Endodermal cell (in vitro differentiated cells): ENCODE results near the gene CDKL1. TPM values are rescaled to one million over a fixed set of nuclear protein-coding genes. Genes with fewer than 3 reads are reported as not detected.

Experiments used
- DNase-seq: peaks from one replicate; pipeline ENCODE4 v3.0.0-alpha.2; 2017
- H3K27ac ChIP-seq: 2 replicates; pipeline ENCODE4 v1.5.1; 2013; ENCODE audit warnings: mild to moderate bottlenecking, low read depth, low read length, moderate library complexity
- H3K27me3 ChIP-seq: 2 replicates; pipeline ENCODE4 v1.6.1; 2013; ENCODE audit warnings: mild to moderate bottlenecking, low read length, moderate library complexity; ENCODE audit not compliant: insufficient read depth, control insufficient read depth, poor library complexity, severe bottlenecking
- H3K36me3 ChIP-seq: 2 replicates; pipeline ENCODE4 v1.7.0; 2013; ENCODE audit warnings: mild to moderate bottlenecking, low read length, moderate library complexity; ENCODE audit not compliant: control insufficient read depth, insufficient read depth
- H3K4me1 ChIP-seq: one replicate; pipeline ENCODE4 v1.7.0; 2013; ENCODE audit warnings: low read length; ENCODE audit not compliant: control insufficient read depth, insufficient read depth
- H3K4me3 ChIP-seq: 2 replicates; pipeline ENCODE4 v1.5.1; 2013; ENCODE audit warnings: mild to moderate bottlenecking, low read length, moderate library complexity
- H3K9ac ChIP-seq: 2 replicates; pipeline ENCODE4 v1.6.1; 2013; ENCODE audit warnings: mild to moderate bottlenecking, low read length, moderate library complexity; ENCODE audit not compliant: poor library complexity, severe bottlenecking; ENCODE audit errors: extremely low read depth
- H3K9me3 ChIP-seq: 2 replicates; pipeline ENCODE4 v1.6.1; 2013; ENCODE audit warnings: mild to moderate bottlenecking, low read length, moderate library complexity; ENCODE audit not compliant: control insufficient read depth
- H3K27ac Mint-ChIP-seq: 2 replicates; pipeline ENCODE4 v1.8.0; 2020; ENCODE audit warnings: mixed read lengths
- H3K27me3 Mint-ChIP-seq: 2 replicates; pipeline ENCODE4 v1.8.0; 2021; ENCODE audit warnings: mild to moderate bottlenecking, mixed read lengths; ENCODE audit not compliant: insufficient read depth
- H3K36me3 Mint-ChIP-seq: 2 replicates; pipeline ENCODE4 v1.8.0; 2020; ENCODE audit warnings: low read depth, mixed read lengths
- H3K4me1 Mint-ChIP-seq: 2 replicates; pipeline ENCODE4 v1.8.0; 2020; ENCODE audit warnings: mixed read lengths
- H3K4me3 Mint-ChIP-seq: 2 replicates; pipeline ENCODE4 v1.8.0; 2020; ENCODE audit warnings: mild to moderate bottlenecking, moderate library complexity, mixed read lengths
- H3K9me3 Mint-ChIP-seq: 2 replicates; pipeline ENCODE4 v1.8.0; 2020; ENCODE audit warnings: mild to moderate bottlenecking, mixed read lengths
- WGBS, 2 experiments: methylation state at CpG; one replicate each; pipeline versions ENCODE4 v1.1.5 to v1.1.7; 2013; ENCODE audit warnings: missing lambda C conversion rate in 2 of 2, mixed read lengths in 1 of 2; ENCODE audit not compliant: insufficient coverage in 1 of 2, insufficient read length in 1 of 2; 5-methylcytosine and 5-hydroxymethylcytosine counted together
- total RNA-seq, 2 donors: library from RNA; stranded (reverse); fragmentation: NEBNext Ultra II Directional in 1 of 2; extraction: Animal tissue kit (Norgen Biotek cat#: 25700) in 1 of 2; gene quantifications; 2 replicates in 1 of 2; 3 replicates in 1 of 2; pipeline ENCODE4 v1.2.1, GENCODE V29; 2021
- TF ChIP-seq, protein P1 (sequence below): fragments of 200-600 bp; sonication (generic); conservative IDR thresholded peaks from 2 replicates; pipeline ENCODE4 v1.5.0; 2021; ENCODE audit warnings: antibody characterized with exemption, mild to moderate bottlenecking

Gene CDKL1
- total RNA-seq, 2 donors from 2014 or later, result 1.5 to 2.6 TPM

- Histone ChIP-seq H3K27me3 (no peaks in the 10 kb centered on the region), H3K9me3 (no peaks in the 10 kb centered on the region), H3K9ac (no peak overlapping the region), H3K27ac (no peak overlapping the region), H3K4me1 (no peaks in the 10 kb centered on the region), H3K4me3 (no peak overlapping the region), H3K36me3 (peaks cover 68% of the 10 kb centered on the region)
- H3K36me3 Mint-ChIP-seq, result peaks cover 44% of the 10 kb centered on the region
- DNase-seq, result no peak
- TF ChIP-seq, protein P1, sequence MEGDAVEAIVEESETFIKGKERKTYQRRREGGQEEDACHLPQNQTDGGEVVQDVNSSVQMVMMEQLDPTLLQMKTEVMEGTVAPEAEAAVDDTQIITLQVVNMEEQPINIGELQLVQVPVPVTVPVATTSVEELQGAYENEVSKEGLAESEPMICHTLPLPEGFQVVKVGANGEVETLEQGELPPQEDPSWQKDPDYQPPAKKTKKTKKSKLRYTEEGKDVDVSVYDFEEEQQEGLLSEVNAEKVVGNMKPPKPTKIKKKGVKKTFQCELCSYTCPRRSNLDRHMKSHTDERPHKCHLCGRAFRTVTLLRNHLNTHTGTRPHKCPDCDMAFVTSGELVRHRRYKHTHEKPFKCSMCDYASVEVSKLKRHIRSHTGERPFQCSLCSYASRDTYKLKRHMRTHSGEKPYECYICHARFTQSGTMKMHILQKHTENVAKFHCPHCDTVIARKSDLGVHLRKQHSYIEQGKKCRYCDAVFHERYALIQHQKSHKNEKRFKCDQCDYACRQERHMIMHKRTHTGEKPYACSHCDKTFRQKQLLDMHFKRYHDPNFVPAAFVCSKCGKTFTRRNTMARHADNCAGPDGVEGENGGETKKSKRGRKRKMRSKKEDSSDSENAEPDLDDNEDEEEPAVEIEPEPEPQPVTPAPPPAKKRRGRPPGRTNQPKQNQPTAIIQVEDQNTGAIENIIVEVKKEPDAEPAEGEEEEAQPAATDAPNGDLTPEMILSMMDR, result no peak
- no peaks in the 10 kb centered on the region for H3K4me1 Mint-ChIP-seq
- H3K4me3 Mint-ChIP-seq, result no peak overlapping the region
- H3K27me3 Mint-ChIP-seq, result no peaks in the 10 kb centered on the region
- peaks cover 2% of the 10 kb centered on the region for H3K9me3 Mint-ChIP-seq
- WGBS, 2 experiments, result 93 to 97% methylated on average over 4 to 7 of the region's 7 CpGs
- no peak overlapping the region for H3K27ac Mint-ChIP-seq
These were observed 24.8 kb upstream of the CDKL1 start for GRCh38 chr14:50421499-50421898.

DNA sequence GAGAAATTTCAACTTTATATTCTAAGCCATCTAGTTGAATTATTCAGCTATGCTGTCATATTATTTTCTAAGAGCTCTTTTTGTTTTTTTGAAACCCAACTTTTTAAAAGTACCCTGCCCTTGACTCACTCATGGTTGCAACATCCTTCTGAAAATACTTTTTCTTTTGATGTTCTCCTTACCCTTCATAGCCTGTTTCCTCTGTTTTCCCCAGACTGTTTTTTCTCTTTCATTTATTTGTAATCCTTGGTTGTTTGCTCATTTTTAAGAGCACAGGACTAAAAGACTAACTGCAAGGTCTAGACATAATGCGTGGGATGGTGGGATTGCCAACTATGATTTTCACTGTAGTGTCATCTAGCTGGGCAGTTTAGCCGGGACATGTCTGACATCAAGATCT is 21.2 kb upstream of the CDKL1 start:
- DNase-seq, result no peak
- peaks cover 51% of the 10 kb centered on the region for H3K36me3 ChIP-seq
- no peak overlapping the region for H3K4me3 ChIP-seq
- Mint-ChIP-seq H3K9me3 (peaks cover 17% of the 10 kb centered on the region), H3K4me1 (no peaks in the 10 kb centered on the region), H3K4me3 (no peak overlapping the region), H3K27me3 (no peaks in the 10 kb centered on the region), H3K36me3 (peaks cover 57% of the 10 kb centered on the region), H3K27ac (no peak overlapping the region)
- H3K4me1 ChIP-seq, result no peaks in the 10 kb centered on the region
- H3K27ac ChIP-seq, result no peak overlapping the region
- WGBS, 2 experiments, result 90 to 94% methylated on average over 2 of the region's 2 CpGs
- H3K27me3 ChIP-seq, result no peaks in the 10 kb centered on the region
- no peak overlapping the region for H3K9ac ChIP-seq
- TF ChIP-seq, protein P1, result no peak
- peaks cover 4% of the 10 kb centered on the region for H3K9me3 ChIP-seq

DNA sequence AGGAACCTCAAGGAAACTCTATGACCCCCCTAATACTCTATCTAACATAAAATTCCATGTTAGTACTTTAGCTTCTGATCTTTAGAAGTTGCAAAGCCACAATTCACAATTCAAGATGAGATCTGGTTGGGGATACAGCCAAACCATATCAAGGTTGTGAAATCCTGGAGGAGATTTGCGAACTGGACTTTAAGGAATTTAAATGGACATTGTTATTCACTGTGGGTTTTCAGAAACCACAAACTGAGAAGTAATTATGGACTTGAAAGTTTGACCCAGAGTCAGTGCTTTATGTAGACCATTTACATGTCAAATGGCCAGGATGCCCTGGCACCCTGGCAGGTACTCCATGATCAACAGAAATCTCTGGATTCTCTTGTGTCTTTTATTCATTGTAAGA is 14.2 kb upstream of the CDKL1 start:
- TF ChIP-seq, protein P1, result no peak

More for the DNA sequence above, 14.2 kb upstream of the CDKL1 start:
- peaks cover 4% of the 10 kb centered on the region for H3K9me3 ChIP-seq
- WGBS, 2 experiments, result 90 to 94% methylated on average over 1 of the region's 1 CpG
- H3K27me3 ChIP-seq, result no peaks in the 10 kb centered on the region
- H3K9ac ChIP-seq, result no peak overlapping the region
- Mint-ChIP-seq H3K9me3 (peaks cover 14% of the 10 kb centered on the region), H3K27me3 (no peaks in the 10 kb centered on the region), H3K4me3 (no peak overlapping the region), H3K27ac (no peak overlapping the region), H3K4me1 (no peaks in the 10 kb centered on the region), H3K36me3 (peaks cover 24% of the 10 kb centered on the region)
- no peak for DNase-seq
- H3K36me3 ChIP-seq, result no peaks in the 10 kb centered on the region
- H3K4me1 ChIP-seq, result no peaks in the 10 kb centered on the region
- no peak overlapping the region for H3K27ac ChIP-seq
- H3K4me3 ChIP-seq, result no peak overlapping the region
